Breast epithelium (tissue), 3 donors: Measurements from ENCODE around the gene NAP1L4.

Source experiments
- POLR2A ChIP-seq: fragments of 450-650 bp; IDR thresholded peaks from one replicate; pipeline ENCODE4 v1.6.1; 2016; ENCODE audit warnings: antibody characterized with exemption, mild to moderate bottlenecking, moderate library complexity
- TF ChIP-seq, protein P1 (sequence below), 3 donors: fragments of 450-650 bp; IDR thresholded peaks; one replicate each; pipeline ENCODE4 v1.5.1; 2016 to 2017; ENCODE audit warnings: antibody characterized with exemption in 3 of 3, mild to moderate bottlenecking in 3 of 3, moderate library complexity in 3 of 3

DNA sequence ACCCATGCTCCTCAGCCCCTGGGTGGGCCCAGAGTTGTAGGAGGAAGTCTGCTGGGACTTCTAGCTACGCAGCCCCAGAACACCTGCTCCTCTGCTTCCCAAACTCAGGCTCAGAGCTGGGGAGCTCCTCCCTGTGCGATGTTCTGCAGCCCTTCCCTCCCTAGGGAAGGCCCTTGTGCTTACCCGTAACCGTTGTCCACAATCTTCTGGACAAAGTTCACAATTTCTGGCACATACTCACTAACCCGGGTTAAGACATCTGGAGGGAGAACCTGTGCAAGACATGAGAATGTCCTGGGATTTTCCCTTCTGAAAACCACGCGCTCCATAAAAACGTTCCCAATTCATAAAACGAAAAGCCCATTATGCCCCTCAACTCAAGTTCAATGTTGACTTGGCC lies 36.7 kb upstream of the NAP1L4 start:
- TF ChIP-seq POLR2A = no peak
- TF ChIP-seq, protein P1, sequence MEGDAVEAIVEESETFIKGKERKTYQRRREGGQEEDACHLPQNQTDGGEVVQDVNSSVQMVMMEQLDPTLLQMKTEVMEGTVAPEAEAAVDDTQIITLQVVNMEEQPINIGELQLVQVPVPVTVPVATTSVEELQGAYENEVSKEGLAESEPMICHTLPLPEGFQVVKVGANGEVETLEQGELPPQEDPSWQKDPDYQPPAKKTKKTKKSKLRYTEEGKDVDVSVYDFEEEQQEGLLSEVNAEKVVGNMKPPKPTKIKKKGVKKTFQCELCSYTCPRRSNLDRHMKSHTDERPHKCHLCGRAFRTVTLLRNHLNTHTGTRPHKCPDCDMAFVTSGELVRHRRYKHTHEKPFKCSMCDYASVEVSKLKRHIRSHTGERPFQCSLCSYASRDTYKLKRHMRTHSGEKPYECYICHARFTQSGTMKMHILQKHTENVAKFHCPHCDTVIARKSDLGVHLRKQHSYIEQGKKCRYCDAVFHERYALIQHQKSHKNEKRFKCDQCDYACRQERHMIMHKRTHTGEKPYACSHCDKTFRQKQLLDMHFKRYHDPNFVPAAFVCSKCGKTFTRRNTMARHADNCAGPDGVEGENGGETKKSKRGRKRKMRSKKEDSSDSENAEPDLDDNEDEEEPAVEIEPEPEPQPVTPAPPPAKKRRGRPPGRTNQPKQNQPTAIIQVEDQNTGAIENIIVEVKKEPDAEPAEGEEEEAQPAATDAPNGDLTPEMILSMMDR (IDR thresholded peaks at IDR 0.05) = no peak
